Gastroesophageal sphincter (tissue), 4 donors: ENCODE data around the gene C6orf132. TPM values are rescaled to one million over a fixed set of nuclear protein-coding genes. Genes with fewer than 3 reads are reported as not detected.

Source experiments
- ATAC-seq: fragments of 150-250 bp; one replicate; pipeline ENCODE4 v1.9.1; 2016; ENCODE audit warnings: mild to moderate bottlenecking, moderate library complexity
- H3K27ac ChIP-seq, 4 donors: fragments of 200-600 bp; sonication (generic) in 3 of 4; 1 replicate in 3 of 4; 2 replicates in 1 of 4; pipeline ENCODE4 v1.5.1; 2016 to 2019
- H3K27me3 ChIP-seq: fragments of 200-600 bp; sonication (generic); one replicate; pipeline ENCODE4 v1.5.1; 2019
- H3K36me3 ChIP-seq, 2 donors: fragments of 200-600 bp; sonication (generic); one replicate each; pipeline ENCODE4 v1.5.1; 2019; ENCODE audit warnings: control low read depth in 1 of 2
- H3K4me1 ChIP-seq, 3 donors: fragments of 200-600 bp; sonication (generic); 1 replicate in 2 of 3; 2 replicates in 1 of 3; pipeline ENCODE4 v1.5.1; 2016 to 2019; ENCODE audit warnings: control low read depth in 2 of 3
- H3K4me3 ChIP-seq, 2 donors: fragments of 200-600 bp; sonication (generic); one replicate each; pipeline ENCODE4 v1.5.1; 2019; ENCODE audit warnings: mild to moderate bottlenecking in 1 of 2, moderate library complexity in 1 of 2
- H3K9me3 ChIP-seq, 3 donors: fragments of 200-600 bp; sonication (generic); one replicate each; pipeline ENCODE4 v1.5.1; 2017 to 2019; ENCODE audit warnings: control low read depth in 2 of 3
- EP300 ChIP-seq: sonication (generic); formaldehyde crosslinking; IDR thresholded peaks from one replicate; pipeline ENCODE4 v1.6.1; 2017; ENCODE audit warnings: antibody characterized with exemption, mild to moderate bottlenecking
- POLR2A ChIP-seq, 2 donors: fragments of 450-650 bp; IDR thresholded peaks; one replicate each; pipeline ENCODE4 v1.6.1; 2017; ENCODE audit warnings: antibody characterized with exemption in 2 of 2, mild to moderate bottlenecking in 2 of 2, moderate library complexity in 1 of 2
- POLR2AphosphoS5 ChIP-seq: sonication (generic); formaldehyde crosslinking; IDR thresholded peaks from one replicate; pipeline ENCODE4 v1.6.1; 2017; ENCODE audit warnings: antibody characterized with exemption
- WGBS, 2 donors: methylation state at CpG; one replicate each; pipeline ENCODE4 v1.1.5; 2018; ENCODE audit warnings: low coverage in 1 of 2; 5-methylcytosine and 5-hydroxymethylcytosine counted together
- total RNA-seq, 4 donors: library from RNA; depleted of rRNA; stranded (reverse); fragments of >200 nt; gene quantifications; one replicate each; pipeline ENCODE4 v1.1.0, GENCODE V29; 2016
- TF ChIP-seq, protein P1 (sequence below), 4 experiments: fragments of 200-600 bp in 2 of 4; fragments of 450-650 bp in 2 of 4; sonication (generic) in 1 of 4; IDR thresholded peaks; one replicate each; pipeline ENCODE4 v1.5.1; 2017 to 2019; ENCODE audit warnings: antibody characterized with exemption in 4 of 4, mild to moderate bottlenecking in 2 of 4, moderate library complexity in 2 of 4

Gene C6orf132
- total RNA-seq, 4 donors from 2014 or later, result 0.93 to 12.1 (median 1.4) TPM

DNA sequence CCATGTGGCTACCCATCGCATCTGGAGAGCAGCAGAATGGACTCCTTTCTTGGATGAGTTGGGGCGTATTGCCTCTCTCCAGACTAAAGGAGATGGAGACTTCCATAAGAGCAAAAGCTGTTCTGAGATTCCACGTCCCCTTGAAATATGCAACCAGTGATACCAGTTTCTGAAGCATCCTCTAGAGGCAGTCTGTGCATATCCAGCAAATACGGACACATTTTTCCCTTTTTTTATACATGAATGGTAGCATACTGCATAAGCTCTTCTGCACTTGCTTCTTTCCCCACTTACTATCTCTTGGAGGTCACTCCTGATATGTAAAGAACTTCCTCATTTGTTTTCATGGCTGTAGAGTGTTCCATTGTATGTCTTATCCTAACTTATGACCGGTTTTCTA is 57.5 kb downstream of the C6orf132 start:
- H3K9me3 ChIP-seq, result no peaks in the 10 kb centered on the region
- H3K36me3 ChIP-seq, result peaks cover 0 to 65% of the 10 kb centered on the region in 2 donors
- no peak overlapping the region for H3K27ac ChIP-seq
- H3K27me3 ChIP-seq, result no peaks in the 10 kb centered on the region
- H3K4me1 ChIP-seq, result no peaks in the 10 kb centered on the region
- WGBS, 2 donors, result 78 to 90% methylated on average over 3 to 4 of the region's 5 CpGs
- H3K4me3 ChIP-seq, result no peak overlapping the region
- TF ChIP-seq POLR2AphosphoS5 (no peak), EP300 (no peak), POLR2A (IDR thresholded peaks at IDR 0.05) (no peak)
- TF ChIP-seq, protein P1, sequence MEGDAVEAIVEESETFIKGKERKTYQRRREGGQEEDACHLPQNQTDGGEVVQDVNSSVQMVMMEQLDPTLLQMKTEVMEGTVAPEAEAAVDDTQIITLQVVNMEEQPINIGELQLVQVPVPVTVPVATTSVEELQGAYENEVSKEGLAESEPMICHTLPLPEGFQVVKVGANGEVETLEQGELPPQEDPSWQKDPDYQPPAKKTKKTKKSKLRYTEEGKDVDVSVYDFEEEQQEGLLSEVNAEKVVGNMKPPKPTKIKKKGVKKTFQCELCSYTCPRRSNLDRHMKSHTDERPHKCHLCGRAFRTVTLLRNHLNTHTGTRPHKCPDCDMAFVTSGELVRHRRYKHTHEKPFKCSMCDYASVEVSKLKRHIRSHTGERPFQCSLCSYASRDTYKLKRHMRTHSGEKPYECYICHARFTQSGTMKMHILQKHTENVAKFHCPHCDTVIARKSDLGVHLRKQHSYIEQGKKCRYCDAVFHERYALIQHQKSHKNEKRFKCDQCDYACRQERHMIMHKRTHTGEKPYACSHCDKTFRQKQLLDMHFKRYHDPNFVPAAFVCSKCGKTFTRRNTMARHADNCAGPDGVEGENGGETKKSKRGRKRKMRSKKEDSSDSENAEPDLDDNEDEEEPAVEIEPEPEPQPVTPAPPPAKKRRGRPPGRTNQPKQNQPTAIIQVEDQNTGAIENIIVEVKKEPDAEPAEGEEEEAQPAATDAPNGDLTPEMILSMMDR (IDR thresholded peaks at IDR 0.05), result no peak
- no peak for ATAC-seq

DNA sequence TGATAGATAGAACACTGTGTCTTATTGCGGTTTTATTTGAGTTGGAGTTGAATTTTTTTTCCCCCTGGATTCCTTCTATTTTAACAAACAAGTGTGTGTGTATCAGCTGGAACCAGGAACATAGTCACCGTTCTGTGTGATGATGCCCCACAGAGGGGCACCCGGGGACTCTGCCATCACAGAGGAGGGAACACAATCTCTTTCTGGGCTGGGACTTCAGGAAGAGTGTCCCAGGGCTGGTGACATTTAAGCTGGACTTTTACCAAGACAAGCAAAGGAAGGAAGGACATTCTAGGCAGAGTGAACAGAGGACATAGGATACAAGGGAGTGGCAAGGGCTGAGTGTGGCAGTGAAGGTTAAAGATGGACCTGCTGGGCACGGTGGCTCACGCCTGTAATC is 58.9 kb downstream of the C6orf132 start:
- WGBS, 2 donors, result 83 to 87% methylated on average over 2 to 3 of the region's 5 CpGs
- Histone ChIP-seq H3K9me3 (no peaks in the 10 kb centered on the region), H3K4me1 (no peaks in the 10 kb centered on the region), H3K4me3 (no peak overlapping the region), H3K27ac (no peak overlapping the region), H3K27me3 (no peaks in the 10 kb centered on the region), H3K36me3 (peaks cover 0 to 79% of the 10 kb centered on the region in 2 donors)
- TF ChIP-seq POLR2AphosphoS5 (no peak), POLR2A (IDR thresholded peaks at IDR 0.05) (no peak), EP300 (no peak)
- TF ChIP-seq, protein P1 (IDR thresholded peaks at IDR 0.05), result no peak
- ATAC-seq, result no peak

DNA sequence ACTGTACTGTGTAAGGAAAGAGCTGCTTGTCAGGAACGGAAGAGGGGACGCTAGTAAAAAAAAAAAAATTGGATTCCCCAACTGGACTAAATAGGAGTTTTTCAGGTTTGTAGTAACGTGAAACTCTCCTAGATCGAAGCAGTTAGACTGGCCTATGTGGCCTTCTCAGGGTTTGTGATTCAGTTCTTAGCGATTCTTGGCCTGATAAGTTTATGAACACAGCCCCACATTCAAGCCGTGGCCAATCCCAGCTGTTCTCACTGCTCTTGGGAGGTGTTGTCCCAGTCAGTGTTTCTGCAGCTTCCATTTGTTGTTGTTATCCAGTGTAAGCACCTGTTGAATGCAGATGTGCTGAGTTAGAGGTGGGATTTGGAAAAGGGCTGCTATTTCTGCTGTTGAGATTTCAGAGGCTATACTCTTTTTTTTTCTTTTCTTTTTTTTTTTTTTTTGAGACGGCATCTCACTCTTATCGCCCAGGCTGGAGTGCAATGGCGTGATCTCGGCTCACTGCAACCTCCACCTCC is 62.4 kb downstream of the C6orf132 start:
- H3K9me3 ChIP-seq, result no peaks in the 10 kb centered on the region
- no peaks in the 10 kb centered on the region for H3K27me3 ChIP-seq
- H3K27ac ChIP-seq, result no peak overlapping the region
- no peak overlapping the region for H3K4me3 ChIP-seq
- no peak for ATAC-seq
- TF ChIP-seq POLR2AphosphoS5, result no peak
- H3K4me1 ChIP-seq, result no peaks in the 10 kb centered on the region
- peaks cover 0 to 90% of the 10 kb centered on the region in 2 donors for H3K36me3 ChIP-seq
- WGBS, 2 donors, result 73 to 91% methylated on average over 4 to 8 of the region's 10 CpGs

DNA sequence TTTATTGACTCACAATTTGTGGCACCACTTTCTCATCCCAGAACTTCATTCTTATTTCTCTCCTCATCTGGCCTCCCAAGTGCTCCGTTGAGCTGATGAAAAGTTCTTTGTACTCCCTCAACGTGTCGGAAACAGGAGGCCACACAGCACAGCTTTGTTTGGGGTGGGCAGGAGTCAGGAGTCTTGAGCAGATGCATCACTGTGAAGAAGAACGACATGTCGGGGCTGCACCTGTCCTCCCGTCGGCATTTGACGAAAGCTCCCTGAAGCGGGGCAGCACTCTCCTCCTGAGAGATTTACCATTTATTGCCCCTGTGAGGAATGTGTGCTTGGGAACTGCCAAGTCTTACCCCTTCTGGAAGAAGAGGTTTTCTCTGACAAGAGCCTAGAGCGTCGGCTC is 64.0 kb downstream of the C6orf132 start:
- ATAC-seq, result no peak
- no peaks in the 10 kb centered on the region for H3K27me3 ChIP-seq
- TF ChIP-seq, protein P1 (IDR thresholded peaks at IDR 0.05), result no peak
- H3K36me3 ChIP-seq, result peaks cover 0 to 97% of the 10 kb centered on the region in 2 donors
- H3K27ac ChIP-seq, result no peak overlapping the region
- H3K4me3 ChIP-seq, result no peak overlapping the region
- WGBS, 2 donors, result 74 to 79% methylated on average over 4 to 9 of the region's 11 CpGs
- H3K4me1 ChIP-seq, result no peaks in the 10 kb centered on the region
- no peaks in the 10 kb centered on the region for H3K9me3 ChIP-seq

DNA sequence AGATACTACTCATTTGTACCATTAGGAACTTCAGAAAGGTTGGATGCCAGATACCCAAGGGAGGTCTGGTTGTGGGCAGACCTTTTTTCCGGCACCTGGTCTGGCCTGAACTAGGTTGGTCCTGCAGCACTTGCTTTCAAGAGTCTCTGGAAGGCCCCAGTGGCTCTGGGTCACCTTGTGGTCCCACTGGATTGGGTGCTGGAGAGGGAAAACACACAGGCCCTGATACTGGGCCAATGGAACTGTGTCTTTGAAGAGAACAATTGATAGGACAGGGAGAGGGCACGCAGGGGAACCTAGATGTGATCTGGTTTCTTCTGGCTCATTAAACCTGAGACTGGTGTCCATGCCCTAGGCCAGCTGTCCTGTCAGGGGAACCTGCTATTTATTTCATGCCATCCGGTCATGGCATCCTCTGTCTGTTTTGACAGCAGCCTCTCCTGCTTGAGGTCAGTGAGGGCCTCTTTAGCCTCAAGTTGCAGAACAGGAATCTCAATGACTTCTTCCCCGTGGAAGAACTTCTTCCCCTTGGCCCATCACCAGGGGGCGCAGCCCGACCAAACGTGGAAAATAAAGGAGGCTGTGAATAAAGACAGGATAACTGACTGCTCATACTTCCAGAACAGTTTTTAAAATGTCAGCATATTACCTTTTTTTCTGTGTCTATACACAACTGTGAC is 67.1 kb downstream of the C6orf132 start:
- Histone ChIP-seq H3K4me1 (no peaks in the 10 kb centered on the region), H3K9me3 (no peaks in the 10 kb centered on the region), H3K27ac (no peak overlapping the region), H3K36me3 (peaks cover 0 to 97% of the 10 kb centered on the region in 2 donors), H3K27me3 (no peaks in the 10 kb centered on the region), H3K4me3 (no peak overlapping the region)
- peak; percentile 63 for ATAC-seq
- WGBS, 2 donors, result 13 to 20% methylated on average over 5 of the region's 7 CpGs
- TF ChIP-seq POLR2AphosphoS5 (peak; percentile 10), EP300 (no peak), POLR2A (IDR thresholded peaks at IDR 0.05) (no peak)
- TF ChIP-seq, protein P1 (IDR thresholded peaks at IDR 0.05), result peak in 3 of 4 experiments; percentile 74 to 81 (median 77)
